COLO829 (cell line): ENCODE data around the gene PTPRE.

Source experiments
- DNase-seq: peaks from one replicate; pipeline ENCODE4 v3.0.0; 2012; ENCODE audit warnings: low spot score

PTPRE gene

DNA sequence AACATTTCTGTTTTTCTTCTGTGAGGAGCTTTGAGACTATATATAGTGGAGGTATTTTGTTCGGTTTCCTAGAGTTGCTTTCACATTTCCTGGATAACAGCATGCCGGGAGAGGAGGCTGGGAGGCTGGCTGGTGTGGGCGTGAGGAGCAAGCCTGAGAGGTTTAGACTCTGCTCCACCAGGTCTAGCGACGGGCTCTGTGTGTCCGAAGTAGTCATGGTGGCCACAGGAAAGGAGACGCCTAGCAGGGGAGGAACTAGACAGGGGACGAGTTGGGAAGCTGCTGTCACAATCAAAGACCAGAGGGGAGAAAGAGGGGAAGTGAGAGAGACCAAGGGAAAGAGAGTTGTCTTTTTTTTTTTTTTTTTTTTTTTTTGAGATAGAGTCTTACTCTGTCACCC lies 19.6 kb downstream of the PTPRE start:
- DNase-seq: no peak

DNA sequence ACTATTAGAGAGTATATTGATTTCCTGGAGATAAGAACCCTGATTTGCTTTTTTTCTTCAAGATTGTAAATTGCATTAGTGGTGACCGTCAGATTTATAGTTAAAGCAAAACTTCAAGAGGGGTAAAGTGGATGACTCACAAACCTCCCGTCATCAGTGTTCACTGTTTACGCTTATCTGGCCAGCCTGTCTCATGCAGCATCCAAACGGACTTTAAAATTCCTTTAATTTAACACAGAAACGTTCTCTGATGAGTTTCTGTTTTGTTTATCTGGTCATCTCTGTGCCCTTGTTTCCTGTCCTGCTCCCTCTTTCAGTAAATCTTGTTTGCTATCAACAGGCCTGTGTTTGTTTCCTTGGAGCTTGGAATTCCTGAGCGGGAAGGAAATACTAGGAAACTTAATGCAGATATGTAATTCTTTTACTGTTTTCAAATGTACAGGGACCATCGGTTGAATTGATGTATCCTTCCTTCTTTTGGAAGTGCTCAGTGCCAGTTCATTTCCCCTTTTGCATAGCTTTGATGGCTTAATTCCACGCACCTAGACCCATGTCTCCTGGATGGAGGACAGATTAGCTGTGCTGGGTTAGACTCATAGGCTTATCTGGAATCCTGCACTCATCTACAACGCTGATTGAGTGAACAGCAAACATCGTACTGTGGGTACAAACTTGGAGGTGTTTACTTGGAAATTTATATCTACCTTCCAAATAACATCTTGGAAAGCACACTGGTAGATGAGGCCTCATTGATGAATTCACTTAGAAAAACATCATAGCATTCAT lies 21.3 kb downstream of the PTPRE start:
- DNase-seq: peak; percentile 34

DNA sequence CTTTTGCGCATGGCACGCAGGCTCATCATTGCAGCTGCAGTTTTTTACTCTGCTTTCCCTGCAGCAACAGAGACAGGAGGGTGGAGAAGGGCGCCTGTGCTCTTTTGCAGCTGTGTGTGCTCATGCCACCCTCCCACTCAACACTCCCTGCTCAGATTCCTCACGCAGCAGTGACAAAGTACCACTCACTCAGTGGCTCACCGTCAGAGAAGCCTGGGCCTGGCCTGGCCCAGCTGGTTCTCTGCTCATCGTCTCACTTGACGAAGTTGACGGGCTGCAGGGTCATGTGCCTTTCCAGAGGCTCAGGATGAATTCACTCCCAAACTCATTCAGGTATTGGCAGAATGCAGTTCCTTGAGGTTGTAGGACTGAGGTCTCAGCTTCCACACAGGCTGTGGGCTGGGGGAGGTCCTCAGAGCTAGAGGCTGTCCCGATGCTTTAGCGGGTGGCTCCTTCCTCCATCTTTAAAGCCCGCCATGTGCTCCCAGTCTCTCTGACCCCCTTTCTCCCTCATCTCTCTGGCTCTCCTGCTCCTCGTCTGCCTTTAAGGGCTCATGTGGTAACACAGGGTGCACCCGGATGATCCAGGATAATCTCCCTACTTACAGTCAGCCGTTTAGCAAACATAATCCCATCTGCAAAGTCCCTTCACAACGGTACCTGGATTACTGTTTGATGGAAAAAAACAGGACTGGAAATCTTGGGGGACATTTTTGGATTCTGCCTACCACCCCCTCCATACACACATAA lies 25.8 kb downstream of the PTPRE start:
- DNase-seq: no peak

DNA sequence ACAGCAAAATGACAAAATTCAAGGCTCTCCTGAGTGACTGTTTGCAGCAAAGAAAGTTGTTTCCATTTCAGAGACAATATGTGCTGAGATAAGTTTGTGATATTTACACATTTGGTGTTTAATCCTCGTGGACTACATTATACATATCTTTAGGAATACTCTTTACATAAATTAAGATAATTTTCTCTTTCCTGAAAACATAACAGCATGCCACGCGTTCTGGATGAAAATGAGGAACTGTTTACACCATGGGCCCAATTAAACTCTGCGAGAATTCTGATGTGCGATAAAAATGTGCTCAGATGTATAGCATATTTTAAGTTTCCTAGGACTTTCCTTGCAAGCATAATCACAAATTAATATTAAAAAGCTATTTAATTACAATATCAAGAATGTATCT lies 26.4 kb downstream of the PTPRE start:
- no peak for DNase-seq

DNA sequence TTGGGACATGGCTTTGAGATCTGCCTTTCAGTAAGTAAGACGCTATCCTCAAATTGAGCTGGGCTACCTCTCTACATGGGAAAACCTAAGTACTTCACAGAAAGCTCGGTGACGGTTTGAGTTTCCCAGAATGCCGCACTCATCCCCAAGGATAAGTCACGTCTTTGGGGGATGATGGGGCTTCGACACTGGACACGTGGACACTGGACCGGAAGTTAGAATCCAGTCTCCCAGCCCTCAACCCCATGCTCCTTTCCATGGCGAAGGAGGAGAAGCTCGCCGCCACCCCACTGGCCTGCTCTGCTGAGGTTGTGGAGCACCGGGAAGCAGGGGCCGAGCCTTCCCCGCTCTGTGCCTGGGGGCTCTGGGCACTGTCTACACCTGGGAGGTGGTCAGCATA lies 27.5 kb downstream of the PTPRE start:
- DNase-seq: no peak

DNA sequence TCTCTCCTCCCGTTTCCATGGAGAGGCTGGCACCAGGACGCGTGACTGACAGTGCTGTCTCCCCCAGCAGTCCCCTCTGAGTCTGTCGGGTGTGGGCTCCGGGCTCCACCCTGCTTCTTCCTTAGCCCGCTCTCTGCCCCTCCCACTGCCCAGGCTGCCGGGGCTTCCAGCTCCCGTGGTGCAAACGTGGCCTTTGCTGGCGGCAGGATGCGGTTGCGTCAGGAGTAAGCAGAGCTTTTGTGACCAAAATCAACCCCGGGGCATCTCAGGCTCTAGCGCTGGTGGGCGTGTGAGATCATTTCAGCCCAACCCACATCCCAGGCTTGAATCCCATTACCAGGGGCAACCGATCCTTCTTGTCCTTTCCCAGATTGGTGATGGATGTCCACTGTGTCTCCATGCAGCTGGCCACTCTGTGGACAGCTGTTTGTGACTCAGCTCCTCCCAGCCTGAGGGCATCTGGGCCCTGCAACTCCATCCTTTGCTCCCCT lies 28.2 kb downstream of the PTPRE start:
- DNase-seq: no peak

DNA sequence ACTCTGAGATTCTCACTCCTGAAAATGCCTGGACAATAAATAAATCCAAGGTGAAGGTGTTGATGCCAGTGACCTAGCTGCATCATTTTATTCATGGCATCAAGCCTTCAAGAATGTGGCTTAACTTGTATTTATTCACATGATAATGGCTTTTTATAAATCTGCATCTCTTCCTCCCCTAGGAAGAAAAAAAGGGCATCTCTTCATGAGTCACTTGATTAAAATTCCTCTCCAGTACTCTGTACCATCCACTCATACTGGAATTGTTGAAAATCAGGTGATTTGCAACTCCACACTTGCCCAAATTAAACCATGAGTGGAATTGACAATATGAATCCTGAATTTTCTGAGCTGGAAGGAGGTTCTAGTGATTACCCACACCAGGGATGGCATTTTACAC lies 30.2 kb downstream of the PTPRE start:
- DNase-seq: no peak

DNA sequence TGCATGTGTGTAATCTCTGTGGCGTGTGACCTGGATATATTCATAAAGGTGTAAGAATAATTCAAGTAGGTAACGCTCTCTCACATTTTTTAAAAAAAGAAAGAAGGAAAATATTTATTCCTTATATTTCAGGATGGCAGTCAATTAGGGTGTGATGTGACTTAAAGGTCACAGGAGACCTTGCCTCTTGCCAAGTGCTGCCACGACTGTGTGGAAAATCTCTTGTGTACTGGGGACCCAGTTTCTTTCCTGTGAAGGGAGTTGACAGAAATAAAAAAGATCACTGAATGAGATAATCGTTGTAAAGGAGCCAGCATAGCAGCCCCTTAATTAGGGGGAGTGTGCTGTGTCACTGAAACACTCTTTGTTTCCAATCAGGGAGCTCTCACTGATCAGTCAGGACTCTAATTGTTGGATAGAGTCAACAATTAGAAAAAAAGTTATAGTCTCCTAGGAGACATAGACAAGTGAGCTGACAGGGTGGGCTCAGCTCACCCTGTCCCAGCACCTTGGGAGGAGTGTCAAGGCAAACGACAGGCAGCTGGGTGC lies 31.1 kb downstream of the PTPRE start:
- DNase-seq: no peak

DNA sequence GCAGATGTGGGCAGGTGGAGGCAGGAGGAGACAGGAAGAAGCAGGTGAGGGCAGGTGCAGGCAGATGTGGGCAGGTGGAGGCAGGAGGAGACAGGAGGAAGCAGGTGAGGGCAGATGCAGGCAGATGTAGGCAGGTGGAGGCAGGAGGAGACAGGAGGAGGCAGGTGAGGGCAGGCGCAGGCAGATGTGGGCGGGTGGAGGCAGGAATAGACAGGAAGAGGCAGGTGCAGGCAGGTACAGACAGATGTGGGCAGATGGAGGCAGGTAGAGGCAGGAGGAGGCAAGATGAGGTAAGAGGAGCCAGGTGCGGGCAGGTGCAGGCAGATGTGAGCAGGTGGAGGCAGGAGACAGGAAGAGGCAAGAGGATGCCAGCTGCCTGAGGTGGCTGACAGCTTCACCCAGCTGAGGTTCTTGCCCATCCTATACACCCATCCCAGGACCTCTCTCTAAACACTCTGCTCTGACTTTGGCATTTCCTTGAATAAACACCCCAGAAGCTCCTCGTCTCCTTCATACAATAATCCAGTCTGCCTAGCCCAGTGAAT lies 33.0 kb downstream of the PTPRE start:
- no peak for DNase-seq

DNA sequence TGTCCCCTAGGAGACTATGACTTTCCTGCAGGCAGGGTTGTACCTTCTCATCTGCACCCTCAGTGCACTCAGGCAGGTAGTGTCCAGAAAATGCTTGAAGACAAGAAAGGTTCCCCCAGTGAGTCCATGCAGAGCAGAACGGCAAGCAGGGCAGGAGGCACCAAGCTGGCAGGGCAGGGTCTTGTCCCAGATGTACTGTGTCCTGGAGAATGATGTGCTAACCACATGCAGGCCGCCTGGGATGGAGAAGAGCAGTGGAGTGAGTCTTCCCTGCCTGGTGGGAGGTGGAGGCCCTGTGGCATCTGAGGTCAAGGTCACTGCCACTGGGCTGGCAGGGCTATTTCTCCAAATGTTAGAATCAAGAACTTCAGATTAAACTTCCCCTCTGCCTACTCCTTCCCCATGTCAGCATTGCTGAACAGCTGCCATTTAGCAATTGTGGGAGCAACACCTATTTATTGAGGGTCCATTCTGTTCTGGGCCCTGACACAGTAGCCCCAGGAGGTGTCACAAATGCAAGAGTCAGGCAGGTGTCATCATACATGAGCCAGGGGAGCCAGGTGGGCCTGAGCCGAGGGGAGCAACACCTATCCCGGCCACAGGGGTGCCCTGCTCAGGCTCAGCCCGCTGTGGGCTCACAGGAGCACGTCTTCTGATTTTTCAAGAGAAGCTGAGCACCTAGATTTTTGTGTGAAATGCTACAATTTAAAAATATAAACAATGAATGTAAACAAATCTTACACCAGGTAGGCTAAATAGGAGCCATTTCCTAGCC lies 34.1 kb downstream of the PTPRE start:
- no peak for DNase-seq

DNA sequence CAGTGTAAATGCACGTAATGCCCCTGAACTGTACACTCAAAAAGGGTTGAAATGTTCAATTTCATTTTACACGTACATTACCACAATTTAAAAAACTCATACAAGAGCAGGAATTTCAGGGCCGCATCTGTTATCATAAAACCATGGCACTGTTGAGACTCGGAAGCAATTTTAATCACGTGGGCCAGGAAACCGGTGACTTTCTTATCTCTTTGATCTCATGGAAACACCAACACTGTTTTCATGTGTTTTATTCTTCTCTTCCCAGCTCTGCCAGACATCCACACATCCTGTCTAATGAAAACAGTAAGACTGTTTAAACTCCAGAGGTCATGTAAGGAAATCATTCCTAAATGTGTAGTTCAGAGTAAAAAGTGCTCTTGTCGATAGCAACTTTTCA lies 35.9 kb downstream of the PTPRE start:
- DNase-seq: no peak

DNA sequence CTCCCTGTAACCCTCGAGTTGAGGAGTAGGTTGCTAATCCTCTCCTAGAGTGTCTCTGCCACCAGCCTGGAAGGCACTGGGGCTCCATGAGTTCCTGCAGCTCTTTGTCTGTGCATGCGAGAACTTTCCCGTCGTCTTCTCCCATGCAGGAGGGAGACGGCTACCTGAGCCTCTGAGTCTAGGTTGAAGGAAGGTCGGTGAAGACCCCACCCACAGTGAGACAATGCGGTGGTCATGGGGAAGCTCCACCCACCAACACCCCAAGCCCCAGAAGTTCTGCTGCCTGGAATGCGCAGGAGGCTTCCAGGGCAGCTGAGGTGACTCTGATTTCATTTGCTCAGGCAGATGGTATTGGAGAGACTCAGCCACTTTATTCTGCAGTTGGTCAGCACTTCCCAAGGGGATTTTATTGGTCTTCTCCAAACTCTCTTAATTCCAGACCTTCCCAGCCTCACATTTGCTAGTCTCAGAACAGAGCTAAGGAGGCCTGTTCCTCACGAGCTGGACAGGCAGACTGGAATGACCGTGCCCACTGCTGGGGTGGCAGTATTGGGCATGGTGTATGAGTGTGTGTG lies 36.5 kb downstream of the PTPRE start:
- no peak for DNase-seq

DNA sequence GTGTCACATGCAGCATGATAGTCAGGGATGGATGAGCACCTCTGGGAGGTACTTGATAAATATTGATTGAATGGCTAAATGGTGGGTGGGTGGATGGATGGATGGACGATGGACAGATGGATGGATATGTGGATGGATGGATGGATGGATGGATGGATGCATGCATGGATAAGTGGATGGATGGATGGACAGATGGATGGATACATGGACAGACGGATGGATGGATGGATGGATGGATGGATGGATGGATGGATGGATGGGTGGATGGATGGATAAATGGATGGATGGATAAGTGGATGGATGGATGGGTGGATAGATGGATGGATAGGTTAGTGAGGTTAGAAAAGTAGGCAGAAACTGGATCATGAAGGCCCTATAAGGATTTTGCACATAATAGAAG lies 37.4 kb downstream of the PTPRE start:
- DNase-seq: no peak

DNA sequence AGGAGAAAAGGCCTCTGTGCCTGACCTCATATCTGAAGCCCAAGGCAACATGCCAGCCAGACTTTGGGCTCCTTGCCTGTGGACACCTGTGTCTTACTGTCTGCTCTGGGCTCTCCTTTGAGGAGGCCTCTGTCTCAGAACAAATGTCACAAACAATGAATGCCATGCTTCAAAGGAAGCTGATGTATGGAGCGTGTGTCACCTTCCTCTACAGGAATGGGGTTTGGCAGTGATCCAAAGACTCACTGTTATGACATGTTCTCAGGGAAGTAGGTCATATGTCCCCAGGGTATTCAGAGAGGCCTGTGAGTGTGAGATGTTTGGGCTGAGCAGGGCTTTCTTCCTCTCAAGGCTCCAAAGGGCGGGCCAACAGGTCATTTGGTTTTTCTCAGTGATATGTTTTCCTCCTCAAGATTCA lies 38.4 kb downstream of the PTPRE start:
- DNase-seq: no peak

DNA sequence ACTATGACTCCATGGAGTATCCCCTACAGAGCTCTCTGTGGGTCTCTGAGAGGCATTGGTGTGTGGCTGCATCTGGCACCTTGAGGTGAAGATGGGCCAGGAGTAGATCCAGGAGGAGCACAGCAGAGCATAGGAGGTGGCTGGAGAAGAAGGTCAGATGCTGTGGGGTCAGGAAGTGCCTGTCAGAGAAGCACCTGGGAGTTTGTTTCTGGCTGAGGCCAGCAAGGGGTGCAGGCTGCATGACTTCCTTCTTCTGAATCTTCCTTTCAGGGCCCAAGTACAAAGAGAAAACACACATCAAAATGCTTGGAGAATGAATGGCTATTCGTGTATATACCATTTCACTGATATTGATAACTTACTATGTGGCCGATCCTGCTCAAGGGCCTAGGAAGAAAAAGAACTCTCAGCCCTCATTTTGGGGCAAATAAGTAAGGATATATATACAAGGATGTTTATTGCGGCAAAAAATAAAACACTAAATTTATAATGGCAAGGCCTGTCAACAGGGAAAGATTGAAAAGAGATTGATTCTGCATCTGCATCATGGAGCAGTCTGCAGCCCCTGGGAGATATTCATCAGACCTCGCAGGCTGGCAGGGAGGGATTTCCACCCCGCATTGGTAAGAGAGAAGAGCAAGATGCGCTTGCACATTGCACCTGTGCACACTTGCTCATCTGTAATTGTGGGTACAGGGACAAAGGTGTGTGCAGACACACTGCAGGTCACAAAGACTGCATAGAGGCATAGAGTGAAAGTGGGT lies 39.2 kb downstream of the PTPRE start:
- DNase-seq: no peak

DNA sequence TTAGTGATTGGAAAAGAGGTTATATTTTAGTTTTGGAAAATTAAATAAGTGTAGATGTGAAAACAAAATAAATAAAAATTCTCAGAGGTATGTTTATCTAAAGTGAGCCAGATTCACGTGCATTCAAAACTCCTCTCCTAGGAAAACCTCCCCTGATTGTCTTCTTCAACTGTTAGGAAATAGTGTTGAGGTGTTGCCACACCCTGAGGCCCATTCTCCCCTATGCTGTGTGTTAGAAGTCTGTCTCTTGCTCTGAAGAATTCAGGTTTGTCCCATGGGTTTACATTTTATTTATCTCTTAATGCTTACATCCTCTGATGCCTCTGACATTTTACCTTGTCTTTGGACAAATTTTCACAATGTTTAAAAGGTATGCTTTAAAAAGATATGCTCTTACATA lies 40.3 kb downstream of the PTPRE start:
- no peak for DNase-seq

DNA sequence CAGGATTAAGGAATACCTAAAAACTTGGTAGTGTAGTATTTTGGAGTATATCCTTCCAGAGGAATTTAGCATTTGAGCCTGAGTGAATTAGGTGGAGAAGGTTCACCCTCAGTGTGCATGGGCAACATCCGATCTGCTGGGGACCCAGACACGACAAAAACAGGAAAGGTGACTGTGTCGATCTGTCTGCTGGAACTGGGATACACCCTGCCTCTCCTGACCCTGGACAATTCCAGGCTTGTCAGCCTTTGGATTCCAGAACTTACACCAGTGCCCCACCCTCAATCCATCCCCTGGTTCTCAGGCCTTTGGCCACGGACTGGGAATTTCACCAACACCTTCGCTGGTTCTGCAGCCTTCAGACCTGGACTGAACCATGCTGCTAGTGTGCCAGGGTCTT lies 41.9 kb downstream of the PTPRE start:
- no peak for DNase-seq

DNA sequence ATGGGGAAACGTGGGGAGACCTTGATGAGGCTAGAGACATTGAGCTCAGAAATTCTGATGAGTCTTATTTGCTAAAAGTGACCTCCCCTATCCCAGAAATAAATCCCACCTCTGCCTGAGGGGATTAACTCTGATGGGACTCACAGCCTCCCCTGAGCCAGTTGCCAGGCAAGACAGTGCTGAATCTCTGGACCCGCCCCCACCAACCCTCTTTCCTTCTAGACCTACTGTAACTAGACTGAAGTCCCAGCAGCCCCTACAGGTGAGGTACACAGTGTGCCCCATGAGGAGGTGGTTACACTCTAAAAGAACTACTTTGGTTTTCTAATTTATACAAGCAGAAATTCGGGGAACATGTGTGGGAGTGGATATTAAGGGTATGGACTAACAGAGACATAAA lies 42.9 kb downstream of the PTPRE start:
- no peak for DNase-seq

DNA sequence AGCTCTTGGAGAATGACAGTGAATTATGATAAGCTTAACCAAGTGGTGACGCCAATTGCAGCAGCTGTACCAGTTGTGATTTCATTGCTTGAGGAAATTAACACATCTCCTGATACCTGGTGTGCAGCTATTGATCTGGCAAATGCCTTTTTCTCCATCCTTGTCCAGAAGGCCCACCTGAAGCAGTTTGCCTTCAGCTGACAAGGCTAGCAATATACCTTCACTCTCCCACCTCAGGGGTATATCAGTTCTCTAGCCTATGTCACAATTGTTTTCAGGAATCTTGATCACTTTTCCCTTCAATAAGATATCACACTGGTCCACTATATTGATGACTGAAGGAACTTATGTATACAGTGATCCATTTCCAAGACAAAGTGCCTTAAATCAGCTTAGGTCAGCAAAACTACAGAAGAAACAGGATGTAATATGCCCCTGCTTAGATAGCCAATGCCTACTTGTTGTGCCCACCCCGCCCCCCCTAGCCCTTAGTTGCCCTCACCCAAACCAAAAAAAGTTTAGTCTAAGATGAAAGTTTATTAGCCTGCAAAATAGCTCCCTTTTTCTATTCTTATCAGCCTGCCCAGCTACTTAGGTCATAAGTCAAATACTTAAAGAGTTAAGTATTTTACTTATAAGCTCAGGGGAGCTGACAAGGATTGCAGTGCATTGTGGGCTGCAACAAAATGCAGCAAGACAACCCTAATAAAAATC lies 45.1 kb downstream of the PTPRE start:
- DNase-seq: no peak

DNA sequence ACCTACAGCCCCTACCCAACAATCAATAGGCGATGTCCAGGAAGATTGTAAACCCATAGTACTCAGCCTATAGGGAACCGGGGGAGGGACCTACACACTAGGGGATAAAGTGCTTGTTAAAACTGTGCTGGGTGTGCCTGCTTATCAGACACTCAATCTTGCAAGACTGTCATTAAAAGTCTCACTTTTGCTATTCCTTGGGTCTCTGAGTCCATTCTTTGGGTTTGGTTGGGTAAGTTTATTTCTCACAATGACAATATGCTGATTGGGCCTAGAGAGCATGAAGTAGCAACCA lies 45.6 kb downstream of the PTPRE start:
- no peak for DNase-seq

DNA sequence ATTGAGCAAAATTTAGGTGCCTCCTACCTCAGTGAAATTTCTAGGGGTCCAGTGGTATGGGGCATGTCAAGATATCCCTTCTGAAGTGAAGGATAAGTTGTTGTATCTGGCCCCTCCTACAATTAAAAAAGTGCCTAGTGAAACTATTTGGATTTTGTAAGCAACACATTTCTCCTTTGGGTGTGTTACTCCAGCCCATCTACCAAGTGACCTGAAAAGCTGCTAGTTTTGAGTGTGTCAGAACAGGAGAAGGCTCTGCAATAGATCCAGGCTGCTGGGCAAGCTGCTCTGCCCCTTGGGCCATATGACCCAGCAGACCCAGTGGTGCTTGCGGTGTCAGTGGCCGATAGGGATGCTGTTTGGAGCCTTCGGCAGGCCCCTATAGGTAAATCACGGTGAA lies 46.0 kb downstream of the PTPRE start:
- DNase-seq: no peak
